K562 (cell line): ENCODE measurements around the gene FGGY. TPM values are rescaled to one million over a fixed set of nuclear protein-coding genes. Genes with fewer than 3 reads are reported as not detected.

Source experiments
- ATAC-seq: fragments of 200-7000 bp; cut with Tn5 transposase; 3 replicates; pipeline ENCODE4 v1.9.1; 2020; ENCODE audit warnings: moderate library complexity
- BruUV-seq: library from RNA; stranded (reverse); fragments of 400-500 nt; replicated peaks from 2 replicates; lab custom pipeline; 2021; lab: Mats Ljungman, UMichigan
- CTCF ChIA-PET: fragments of 300-600 bp; formaldehyde crosslinking; extraction: SDS; loops from one replicate; lab custom pipeline; 2021; ENCODE audit warnings: low intra/inter-chr PET ratio; lab: Yijun Ruan, JAX
- POLR2A ChIA-PET: fragments of 300-600, 350-650 bp; sonication (Branson Sonifier 250); formaldehyde crosslinking; extraction: SDS; loops from one replicate; lab custom pipeline; 2021; ENCODE audit warnings: antibody characterized with exemption, inconsistent platforms; lab: Yijun Ruan, JAX
- DNase-seq, 4 experiments: peaks; one replicate each; pipeline versions ENCODE4 v3.0.0 to v3.0.0-alpha.2; 2011 to 2018; ENCODE audit warnings: low spot score in 3 of 4, mixed read lengths in 3 of 4; ENCODE audit errors: extremely low read depth in 1 of 4
- FAIRE-seq: peaks from 2 replicates; lab custom pipeline; 2011; peaks lifted over from hg19 to GRCh38; lab: Jason Lieb, UNC
- H2AFZ ChIP-seq: 2 replicates; pipeline ENCODE4 v1.6.0; 2011; ENCODE audit warnings: low read depth, low read length, control low read depth, inconsistent platforms
- H3K27ac ChIP-seq: fragments of 200-600 bp; 3 replicates; pipeline ENCODE4 v1.8.0; 2011; ENCODE audit warnings: low read depth, mild to moderate bottlenecking, control low read depth, inconsistent platforms, low read length, moderate library complexity, mixed read lengths; ENCODE audit errors: extremely low read depth
- H3K27me3 ChIP-seq, 2 experiments: fragments of 300-600 bp in 1 of 2; 2 replicates in 1 of 2; 3 replicates in 1 of 2; pipeline versions ENCODE4 v1.6.0 to v1.8.0; 2011; ENCODE audit warnings: inconsistent platforms in 2 of 2, low read length in 2 of 2, mild to moderate bottlenecking in 1 of 2, mixed read lengths in 1 of 2, moderate library complexity in 1 of 2; ENCODE audit not compliant: control insufficient read depth in 2 of 2, insufficient read depth in 2 of 2
- H3K36me3 ChIP-seq: fragments of 300-600 bp; 3 replicates; pipeline ENCODE4 v1.8.0; 2011; ENCODE audit warnings: mild to moderate bottlenecking, low read length, inconsistent platforms; ENCODE audit not compliant: control insufficient read depth, insufficient read depth
- H3K4me1 ChIP-seq, 2 experiments: fragments of 200-600 bp in 1 of 2; replicated peaks in 1 of 2; 2 replicates in 1 of 2; 3 replicates in 1 of 2; pipeline versions ENCODE4 v1.5.1 to v1.8.0; 2011; ENCODE audit warnings: inconsistent platforms in 2 of 2, low read length in 2 of 2, mild to moderate bottlenecking in 1 of 2, mixed read lengths in 1 of 2, moderate library complexity in 1 of 2; ENCODE audit not compliant: control insufficient read depth in 2 of 2, insufficient read depth in 2 of 2
- H3K4me2 ChIP-seq: 2 replicates; pipeline ENCODE4 v1.6.1; 2011; ENCODE audit warnings: low read length, control low read depth, inconsistent platforms, mixed read lengths; ENCODE audit not compliant: insufficient read depth
- H3K4me3 ChIP-seq: fragments of 200-600 bp; sonication (generic), shearing (Covaris generic); 2 replicates; pipeline ENCODE4 v1.5.1; 2016; ENCODE audit warnings: control low read depth, inconsistent platforms
- H3K79me2 ChIP-seq: fragments of 200-600 bp; 3 replicates; pipeline ENCODE4 v1.8.0; 2011; ENCODE audit warnings: low read length, inconsistent platforms; ENCODE audit not compliant: control insufficient read depth, insufficient read depth
- H3K9ac ChIP-seq, 2 experiments: 2 replicates each; pipeline versions ENCODE4 v1.6.0 to v1.6.1; 2011; ENCODE audit warnings: low read depth in 2 of 2, low read length in 2 of 2, control low read depth in 1 of 2, inconsistent platforms in 1 of 2, mild to moderate bottlenecking in 1 of 2, mixed read lengths in 1 of 2; ENCODE audit not compliant: insufficient read depth in 1 of 2
- H3K9me1 ChIP-seq: one replicate; pipeline ENCODE4 v1.6.0; 2011; ENCODE audit warnings: inconsistent platforms, mild to moderate bottlenecking, low read length, moderate library complexity; ENCODE audit not compliant: control insufficient read depth, insufficient read depth
- H3K9me3 ChIP-seq: replicated peaks from 2 replicates; pipeline ENCODE4 v1.5.1; 2011; ENCODE audit warnings: low read depth, low read length, inconsistent platforms; ENCODE audit not compliant: control insufficient read depth, insufficient read depth
- H4K20me1 ChIP-seq: replicated peaks from 2 replicates; pipeline ENCODE4 v1.6.1; 2011; ENCODE audit warnings: low read length, inconsistent platforms, mixed read lengths; ENCODE audit not compliant: control insufficient read depth, insufficient read depth
- CAMTA2 ChIP-seq: fragments of 250-450 bp; sonication (Bioruptor Pico); conservative IDR thresholded peaks from 2 replicates; pipeline ENCODE4 v1.5.1; 2022
- CHD4 ChIP-seq: fragments of 200-600 bp; sonication (generic); IDR thresholded peaks from 3 replicates; pipeline ENCODE4 v1.6.1; 2012; ENCODE audit warnings: low read depth, mild to moderate bottlenecking, mixed read lengths, low read length, inconsistent platforms; ENCODE audit not compliant: insufficient read depth, insufficient replicate concordance, poor library complexity, severe bottlenecking
- CXXC5 ChIP-seq: fragments of 250-450 bp; sonication (Bioruptor Pico); IDR thresholded peaks from 2 replicates; pipeline ENCODE4 v1.8.0; 2022; ENCODE audit warnings: inconsistent platforms, mild to moderate bottlenecking, moderate library complexity
- DMBX1 ChIP-seq: fragments of 250-450 bp; sonication (Bioruptor Pico); IDR thresholded peaks from 2 replicates; pipeline ENCODE4 v1.8.0; 2022; ENCODE audit warnings: inconsistent platforms, mild to moderate bottlenecking, moderate library complexity, borderline replicate concordance
- ELF1 ChIP-seq: fragments of 200-800 bp; sonication (Bioruptor generic); IDR thresholded peaks from 2 replicates; pipeline ENCODE4 v1.6.1; 2016; ENCODE audit warnings: missing genetic modification characterization, missing compliant biosample characterization
- GABPA ChIP-seq: fragments of 200-800 bp; sonication (Bioruptor generic); conservative IDR thresholded peaks from 2 replicates; pipeline ENCODE4 v1.6.1; 2016; ENCODE audit warnings: low read depth, missing genetic modification characterization, missing compliant biosample characterization
- GATAD2A ChIP-seq: fragments of 450-650 bp; IDR thresholded peaks from 2 replicates; pipeline ENCODE4 v1.6.1; 2017
- HMGN3 ChIP-seq: IDR thresholded peaks from 2 replicates; pipeline ENCODE4 v1.6.1; 2011; ENCODE audit warnings: borderline replicate concordance, low read depth, mild to moderate bottlenecking, mixed read lengths, low read length; ENCODE audit not compliant: insufficient read length; ENCODE audit errors: extremely low read depth
- KLF6 ChIP-seq: fragments of 250-450 bp; sonication (Bioruptor Pico); IDR thresholded peaks from 2 replicates; pipeline ENCODE4 v1.4.0; 2020; ENCODE audit warnings: mild to moderate bottlenecking, moderate library complexity, borderline replicate concordance
- NCOA4 ChIP-seq: fragments of 450-650 bp; IDR thresholded peaks from 2 replicates; pipeline ENCODE4 v1.6.1; 2018; ENCODE audit warnings: mild to moderate bottlenecking; ENCODE audit not compliant: partially characterized antibody
- NR3C1 ChIP-seq: sonication (generic); formaldehyde crosslinking; IDR thresholded peaks from 2 replicates; pipeline ENCODE4 v1.8.1; 2022; ENCODE audit warnings: missing genetic modification reagents
- PRMT5 ChIP-seq: sonication (generic); formaldehyde crosslinking; IDR thresholded peaks from 2 replicates; pipeline ENCODE4 v1.5.0; 2020; ENCODE audit warnings: missing genetic modification reagents
- RUNX1 ChIP-seq: sonication (generic); IDR thresholded peaks from 2 replicates; pipeline ENCODE4 v1.6.1; 2016; ENCODE audit warnings: antibody characterized with exemption, low read depth
- SMAD4 ChIP-seq: fragments of 250-450 bp; sonication (Bioruptor Pico); conservative IDR thresholded peaks from 2 replicates; pipeline ENCODE4 v1.8.0; 2021; ENCODE audit warnings: inconsistent platforms, mild to moderate bottlenecking, moderate library complexity
- YY1 ChIP-seq, 3 experiments: IDR thresholded peaks; 2 replicates each; pipeline ENCODE4 v1.6.1; 2011; ENCODE audit warnings: low read length in 2 of 3, mild to moderate bottlenecking in 2 of 3, moderate library complexity in 2 of 3, borderline replicate concordance in 1 of 3, control low read depth in 1 of 3, low read depth in 1 of 3; ENCODE audit not compliant: insufficient read depth in 3 of 3, insufficient replicate concordance in 2 of 3, control insufficient read depth in 1 of 3, insufficient read length in 1 of 3; ENCODE audit errors: extremely low read depth in 1 of 3
- ZNF311 ChIP-seq: fragments of 250-450 bp; sonication (Bioruptor Pico); IDR thresholded peaks from 2 replicates; pipeline ENCODE4 v1.4.0; 2020; ENCODE audit warnings: mild to moderate bottlenecking, moderate library complexity
- ZNF324 ChIP-seq: fragments of 250-450 bp; sonication (Bioruptor Pico); IDR thresholded peaks from 2 replicates; pipeline ENCODE4 v1.4.0; 2020; ENCODE audit warnings: mild to moderate bottlenecking
- WGBS: fragments of 100-300 bp; shearing (Covaris generic); methylation state at CpG from one replicate; pipeline ENCODE4 v1.1.6; 2016; ENCODE audit warnings: low coverage, mixed read lengths; ENCODE audit not compliant: insufficient coverage; ENCODE audit errors: missing lambda C conversion rate; 5-methylcytosine and 5-hydroxymethylcytosine counted together
- in situ Hi-C: fragments of 300-500 bp; cut with MboI; formaldehyde crosslinking; loops from 4 replicates; pipeline ENCODE4 v1.15.0; 2018; ENCODE audit warnings: inconsistent platforms, mixed read lengths
- intact Hi-C: fragments of 100-400 bp; cut with micrococcal nuclease; formaldehyde crosslinking; loops from 2 replicates; pipeline ENCODE4 v1.14.2; 2022
- polyA plus RNA-seq, 8 experiments: library from polyadenylated mRNA; depleted of rRNA in 4 of 8; stranded (reverse) in 5 of 8; unstranded in 3 of 8; fragments of >200 nt; fragmentation: Nextera tagmentation in 2 of 8; fragmentation: Illumina TruSeq in 1 of 8; extraction: Ambion mirVana in 2 of 8; extraction: Trizol in 1 of 8; gene quantifications; 2 replicates each; pipeline versions ENCODE4 v1.2.1 to v1.2.3, GENCODE V29; 2011 to 2014; ENCODE audit warnings: inconsistent platforms in 1 of 8, missing spikeins in 1 of 8
- total RNA-seq, 7 experiments: library from RNA; depleted of rRNA in 6 of 7; stranded (reverse); fragments of >200 nt in 6 of 7; fragmentation: Illumina TruSeq in 2 of 7; extraction: Trizol in 2 of 7; gene quantifications; 2 replicates each; pipeline versions ENCODE4 v1.2.1 to v1.2.3, GENCODE V29; 2011 to 2021; ENCODE audit warnings: low replicate concordance in 1 of 7
- TF ChIP-seq, protein P1 (sequence below): sonication (generic); formaldehyde crosslinking; IDR thresholded peaks from 2 replicates; pipeline ENCODE4 v1.8.0; 2022; ENCODE audit warnings: mild to moderate bottlenecking, missing genetic modification reagents, borderline replicate concordance

Gene FGGY
- total and polyA plus RNA-seq, 9 of the 15 experiments (the other 6 are each of a cell fraction or from before 2014, with no cell fraction given) = 9.7 to 19.2 (median 12.6) TPM

DNA sequence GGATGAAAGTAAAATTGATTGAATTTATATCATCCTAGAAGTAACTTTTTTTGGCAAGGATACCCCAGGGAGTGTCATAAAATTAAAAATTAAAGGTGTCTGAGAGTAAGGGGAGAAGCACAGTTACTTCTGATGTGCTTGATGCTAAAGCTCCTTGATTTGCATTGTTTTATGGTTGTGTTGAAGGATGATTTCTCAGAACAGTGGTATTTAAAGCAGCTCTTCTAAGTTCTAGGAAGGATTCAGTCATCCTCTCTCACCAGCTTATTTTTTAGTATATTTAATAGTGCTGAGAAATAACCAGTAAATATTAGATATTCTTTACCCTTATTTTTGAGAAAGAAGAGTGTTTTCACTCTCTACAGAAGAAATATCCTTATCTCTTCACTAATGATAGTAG lies 93.0 kb downstream of the FGGY start (continued):
- no peak for TF ChIP-seq CHD4
- TF ChIP-seq RUNX1 = no peak

- Histone ChIP-seq H3K9me1 (no peaks in the 10 kb centered on the region), H4K20me1 (no peaks in the 10 kb centered on the region), H3K27ac (no peak overlapping the region), H3K9ac (no peak overlapping the region), H3K4me2 (no peak overlapping the region), H3K4me3 (no peak overlapping the region), H3K36me3 (no peaks in the 10 kb centered on the region), H3K27me3 (no peaks in the 10 kb centered on the region), H3K9me3 (no peaks in the 10 kb centered on the region), H3K4me1 (peaks cover 0 to 33% of the 10 kb centered on the region in 2 experiments; a peak in 3 of 5 replicates), H3K79me2 (no peaks in the 10 kb centered on the region), H2AFZ (no peak overlapping the region)
- in situ Hi-C loops (no loop called here), intact Hi-C loops (no loop called here)
- no peak for DNase-seq
- BruUV-seq = no TSS peak
- TF ChIP-seq NR3C1 (no peak), KLF6 (CRISPR knock-in tag) (no peak), DMBX1 (CRISPR knock-in tag) (peak; percentile 34; the same call in 1 of the 2 replicates), ZNF324 (CRISPR knock-in tag) (no peak), YY1 (IDR thresholded peaks at IDR 0.05; ENCODE audit: borderline replicate concordance in 1 of 3, control insufficient read depth in 1 of 3, extremely low read depth in 1 of 3, insufficient read depth in 3 of 3, insufficient read length in 1 of 3, insufficient replicate concordance in 2 of 3, low read depth in 1 of 3, low read length in 2 of 3) (peak in 1 of 3 experiments; percentile 21), PRMT5 (CRISPR knock-in tag) (no peak), CAMTA2 (CRISPR knock-in tag) (no peak), GATAD2A (no peak), ZNF311 (CRISPR knock-in tag) (0 out of 2 replicates have a peak, but pooled peaks have one; percentile 25), HMGN3 (no peak), SMAD4 (0 out of 2 replicates have a peak, but pooled peaks have one; percentile 26), NCOA4 (no peak), ELF1 (tag) (no peak), GABPA (tag) (0 out of 2 replicates have a peak, but pooled peaks have one; percentile 30), CXXC5 (CRISPR knock-in tag) (0 out of 2 replicates have a peak, but pooled peaks have one; percentile 16)
- TF ChIP-seq, protein P1, sequence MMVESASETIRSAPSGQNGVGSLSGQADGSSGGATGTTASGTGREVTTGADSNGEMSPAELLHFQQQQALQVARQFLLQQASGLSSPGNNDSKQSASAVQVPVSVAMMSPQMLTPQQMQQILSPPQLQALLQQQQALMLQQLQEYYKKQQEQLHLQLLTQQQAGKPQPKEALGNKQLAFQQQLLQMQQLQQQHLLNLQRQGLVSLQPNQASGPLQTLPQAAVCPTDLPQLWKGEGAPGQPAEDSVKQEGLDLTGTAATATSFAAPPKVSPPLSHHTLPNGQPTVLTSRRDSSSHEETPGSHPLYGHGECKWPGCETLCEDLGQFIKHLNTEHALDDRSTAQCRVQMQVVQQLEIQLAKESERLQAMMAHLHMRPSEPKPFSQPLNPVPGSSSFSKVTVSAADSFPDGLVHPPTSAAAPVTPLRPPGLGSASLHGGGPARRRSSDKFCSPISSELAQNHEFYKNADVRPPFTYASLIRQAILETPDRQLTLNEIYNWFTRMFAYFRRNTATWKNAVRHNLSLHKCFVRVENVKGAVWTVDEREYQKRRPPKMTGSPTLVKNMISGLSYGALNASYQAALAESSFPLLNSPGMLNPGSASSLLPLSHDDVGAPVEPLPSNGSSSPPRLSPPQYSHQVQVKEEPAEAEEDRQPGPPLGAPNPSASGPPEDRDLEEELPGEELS (CRISPR knock-in tag) = no peak
- CTCF ChIA-PET = no interaction called here
- POLR2A ChIA-PET = no interaction called here
- no peak for ATAC-seq
- WGBS = 64% methylated on average over 3 of the region's 3 CpGs
- no peak for FAIRE-seq
These were observed 93.4 kb downstream of the FGGY start for GRCh38 chr1:59390307-59390706.
